ENCODE results near the gene PLEKHA4. TPM values are rescaled to one million over a fixed set of nuclear protein-coding genes. Genes with fewer than 3 reads are reported as not detected.
A peak's percentile ranks its signal among the peaks of the same experiment; 100 is the strongest.
"Not testable (repeated sequence)": the region's sequence is repeated elsewhere in the genome, so short reads cannot be mapped to it uniquely, and the experiment has no call there.

PLEKHA4 gene
- total RNA-seq, 1 donor = 6.0 TPM

- TF ChIP-seq CTCF (IDR thresholded peaks at IDR 0.05; ENCODE audit: insufficient read depth, low read depth, low read length) = no peak
- no peak for DNase-seq (ENCODE audit: low read depth)
Measured at GRCh38 chr19:48897181-48897580, 28.8 kb upstream of the PLEKHA4 start.

GRCh38 chr19:48896191-48896720, 27.8 kb upstream of the PLEKHA4 start:
- TF ChIP-seq CTCF (IDR thresholded peaks at IDR 0.05; ENCODE audit: insufficient read depth, low read depth, low read length) = no peak
- H3K4me3 ChIP-seq (ENCODE audit: low read depth, low read length) = peak overlapping the region; percentile 42
- peak; percentile 49 for DNase-seq (ENCODE audit: low read depth)

More at GRCh38 chr19:48897181-48897580, 28.8 kb upstream of the PLEKHA4 start:
- H3K4me3 ChIP-seq (ENCODE audit: low read depth, low read length) = no peak overlapping the region

GRCh38 chr19:48895226-48895625, 26.8 kb upstream of the PLEKHA4 start:
- TF ChIP-seq CTCF (IDR thresholded peaks at IDR 0.05; ENCODE audit: insufficient read depth, low read depth, low read length) = no peak
- H3K4me3 ChIP-seq (ENCODE audit: low read depth, low read length) = no peak overlapping the region
- no peak for DNase-seq (ENCODE audit: low read depth)

GRCh38 chr19:48890551-48890950, 22.1 kb upstream of the PLEKHA4 start:
- no peak for DNase-seq (ENCODE audit: low read depth)
- H3K4me3 ChIP-seq (ENCODE audit: low read depth, low read length) = no peak overlapping the region
- TF ChIP-seq CTCF (IDR thresholded peaks at IDR 0.05; ENCODE audit: insufficient read depth, low read depth, low read length) = no peak

- not testable (repeated sequence) for DNase-seq (ENCODE audit: low read depth); H3K4me3 ChIP-seq (ENCODE audit: low read depth, low read length)
Measured at GRCh38 chr19:48889496-48889895, 21.1 kb upstream of the PLEKHA4 start.

GRCh38 chr19:48887861-48888612, 19.6 kb upstream of the PLEKHA4 start:
- TF ChIP-seq CTCF (IDR thresholded peaks at IDR 0.05; ENCODE audit: insufficient read depth, low read depth, low read length) = no peak
- H3K4me3 ChIP-seq (ENCODE audit: low read depth, low read length) = no peak overlapping the region
- no peak for DNase-seq (ENCODE audit: low read depth)

GRCh38 chr19:48883726-48884125, 15.3 kb upstream of the PLEKHA4 start:
- DNase-seq (ENCODE audit: low read depth) = no peak
- TF ChIP-seq CTCF (IDR thresholded peaks at IDR 0.05; ENCODE audit: insufficient read depth, low read depth, low read length) = no peak
- no peak overlapping the region for H3K4me3 ChIP-seq (ENCODE audit: low read depth, low read length)
